Measurements from ENCODE around the gene COQ5. TPM values are rescaled to one million over a fixed set of nuclear protein-coding genes. Genes with fewer than 3 reads are reported as not detected.

The COQ5 gene, protein sequence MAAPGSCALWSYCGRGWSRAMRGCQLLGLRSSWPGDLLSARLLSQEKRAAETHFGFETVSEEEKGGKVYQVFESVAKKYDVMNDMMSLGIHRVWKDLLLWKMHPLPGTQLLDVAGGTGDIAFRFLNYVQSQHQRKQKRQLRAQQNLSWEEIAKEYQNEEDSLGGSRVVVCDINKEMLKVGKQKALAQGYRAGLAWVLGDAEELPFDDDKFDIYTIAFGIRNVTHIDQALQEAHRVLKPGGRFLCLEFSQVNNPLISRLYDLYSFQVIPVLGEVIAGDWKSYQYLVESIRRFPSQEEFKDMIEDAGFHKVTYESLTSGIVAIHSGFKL
- total RNA-seq: 24.6 and 27.4 TPM in 2 replicates

DNA sequence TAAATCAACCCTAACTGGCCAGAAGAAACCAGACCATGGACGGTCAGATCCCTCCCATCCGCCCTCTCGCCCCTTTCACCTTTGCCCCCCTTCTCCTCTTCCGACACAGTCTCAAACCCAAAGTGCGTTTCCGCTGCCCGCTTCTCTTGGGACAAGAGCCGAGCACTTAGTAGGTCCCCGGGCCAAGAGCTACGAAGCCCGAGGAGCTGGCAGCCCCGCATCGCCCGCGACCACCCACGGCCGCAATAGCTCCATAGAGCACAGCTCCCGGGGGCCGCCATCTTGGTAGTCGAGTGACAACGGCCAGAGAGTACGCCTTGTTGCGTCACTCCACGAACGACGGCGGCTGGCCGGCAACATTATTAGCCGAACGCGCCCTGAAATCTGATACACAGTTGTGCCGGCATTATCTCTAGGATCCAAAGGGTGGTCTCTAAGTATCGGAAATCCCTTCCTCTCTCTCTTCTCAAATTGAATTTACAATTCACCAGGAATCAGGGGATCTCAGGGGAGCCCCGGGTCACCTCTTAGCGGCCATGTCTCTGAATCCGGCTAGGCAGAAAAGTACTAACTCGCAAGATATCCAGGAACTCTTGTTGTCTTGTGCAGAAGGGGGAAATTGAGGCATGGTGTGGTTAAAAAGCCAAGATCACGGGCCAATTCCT is at the start of gene COQ5:
Gene COQ5, minus strand, starts transcription at position 298 of the 665 bp plus-strand sequence. Its CDS starts 17 bp downstream, at position 281.

DNA sequence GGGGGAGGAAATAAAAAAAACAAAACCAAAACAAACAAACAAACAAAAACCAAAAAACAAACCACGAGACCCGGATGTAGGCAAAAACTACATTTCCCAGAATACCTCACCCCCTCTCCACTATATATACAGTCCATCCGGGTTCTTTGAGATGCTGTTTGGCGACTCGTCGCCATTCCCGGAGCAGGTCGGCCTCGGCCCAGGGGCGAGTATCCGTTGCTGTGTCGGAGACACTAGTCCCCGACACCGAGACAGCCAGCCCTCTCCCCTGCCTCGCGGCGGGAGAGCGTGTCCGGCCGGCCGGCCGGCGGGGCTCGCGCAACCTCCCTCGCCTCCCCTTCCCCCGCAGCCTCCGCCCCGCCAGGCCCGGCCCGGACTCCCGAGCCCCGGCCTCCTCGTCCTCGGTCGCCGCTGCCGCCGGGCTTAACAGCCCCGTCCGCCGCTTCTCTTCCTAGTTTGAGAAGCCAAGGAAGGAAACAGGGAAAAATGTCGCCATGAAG is 5.3 kb upstream of the COQ5 start, which contains the start of gene RNF10:
Gene RNF10, plus strand, starts transcription at position 154 of the 500 bp plus-strand sequence. CDS start 456 bp downstream, outside the sequence.

DNA sequence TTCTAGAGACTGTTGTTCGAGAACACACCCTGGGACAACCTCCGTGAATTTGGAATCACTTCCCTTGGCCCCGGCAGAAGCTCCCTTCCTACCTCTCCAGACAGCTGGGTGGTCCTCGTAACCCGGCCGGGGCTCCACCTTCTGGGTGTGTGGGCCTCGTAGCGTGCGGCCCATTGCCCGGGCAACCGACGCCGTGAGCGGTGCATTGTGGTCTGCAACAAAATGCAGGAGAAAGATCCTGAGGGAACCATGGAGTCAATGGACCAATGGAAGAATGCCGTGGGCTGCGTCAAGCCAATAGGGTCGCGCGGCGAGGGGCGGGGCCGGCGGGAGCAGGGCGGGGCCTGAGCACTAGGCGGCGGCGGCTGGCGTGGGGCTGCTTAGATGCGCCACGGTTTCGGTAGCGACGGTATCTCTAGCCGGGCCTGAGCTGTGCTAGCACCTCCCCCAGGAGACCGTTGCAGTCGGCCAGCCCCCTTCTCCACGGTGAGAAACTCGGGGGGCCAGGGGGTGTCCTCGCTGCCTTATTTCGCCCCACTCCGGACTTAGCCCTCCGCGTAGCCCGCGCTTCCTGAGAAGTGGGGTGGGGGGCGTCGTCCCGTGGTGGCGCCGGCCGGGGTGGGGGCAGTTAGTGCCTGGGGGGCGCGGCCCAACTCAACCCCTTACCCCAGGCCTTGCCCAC is 33.1 kb downstream of the COQ5 start, which contains the start of gene DYNLL1:
Gene DYNLL1, plus strand, starts transcription at position 383 of the 682 bp plus-strand sequence. CDS start 309 bp downstream, outside the sequence.

DNA sequence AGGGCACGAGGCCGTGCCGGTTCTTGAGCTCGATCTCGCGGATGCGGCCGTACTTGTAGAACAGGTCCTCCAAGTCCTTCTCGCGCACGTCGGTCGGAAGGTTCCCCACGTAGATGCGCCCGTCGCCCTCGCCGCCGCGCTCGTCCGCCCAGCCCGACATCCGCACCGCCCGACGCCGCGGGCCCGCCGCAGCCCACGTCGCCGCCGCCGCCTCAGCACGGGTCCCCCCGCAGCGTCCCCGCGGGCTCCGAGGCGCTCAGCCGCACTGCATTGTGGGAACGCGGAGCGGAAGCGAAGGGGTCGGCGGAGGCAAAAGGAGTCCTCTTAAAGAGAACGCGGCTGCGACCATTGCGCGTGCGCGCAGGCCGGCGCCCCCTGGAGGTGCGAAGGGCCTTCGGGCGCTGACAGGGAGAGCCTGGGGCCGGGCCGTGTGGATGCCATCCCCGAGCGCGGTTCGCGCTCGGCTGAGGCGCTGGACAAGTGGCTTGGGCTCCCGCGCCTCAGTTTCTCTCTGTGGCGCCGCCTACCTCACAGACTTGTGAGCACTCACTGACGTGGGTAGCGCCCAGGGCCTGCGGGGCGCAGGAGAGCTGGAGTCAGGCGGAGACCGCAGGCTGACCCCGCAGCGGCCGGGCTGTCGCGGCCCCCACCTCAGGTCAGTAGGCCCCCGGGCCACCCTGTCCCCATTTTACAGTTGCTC is 59.4 kb downstream of the COQ5 start, which contains the start of gene SRSF9:
Gene SRSF9, minus strand, starts transcription at position 299 of the 700 bp plus-strand sequence. Its CDS starts 139 bp downstream, at position 160.

Other genes starting within 250 kb of the COQ5 start
- under 0.01 TPM in 2 replicates for gene RNU4-2, start 237.3 kb downstream of the COQ5 start, total RNA-seq
- under 0.01 TPM in 2 replicates for gene RNU4-1, start 235.9 kb downstream of the COQ5 start, total RNA-seq
- 0.35 and 2.0 TPM in 2 replicates for gene SIRT4, start 226.8 kb downstream of the COQ5 start, total RNA-seq
- not detected in 2 replicates for gene PLA2G1B, start 201.4 kb downstream of the COQ5 start, total RNA-seq
- not detected in 2 replicates for gene MSI1, start 160.0 kb downstream of the COQ5 start, total RNA-seq
- gene COX6A1, start 91.0 kb downstream of the COQ5 start, total RNA-seq: 360 and 401 TPM in 2 replicates
- gene TRIAP1, start 82.8 kb downstream of the COQ5 start, total RNA-seq: 36.3 and 41.5 TPM in 2 replicates
- gene GATC, start 82.7 kb downstream of the COQ5 start, total RNA-seq: 16.3 and 19.2 TPM in 2 replicates
- gene SRSF9, start 59.4 kb downstream of the COQ5 start, total RNA-seq: 56.5 and 77.6 TPM in 2 replicates
- gene DYNLL1, start 33.0 kb downstream of the COQ5 start, total RNA-seq: 221 and 450 TPM in 2 replicates
- 115 and 123 TPM in 2 replicates for gene RNF10, start 5.2 kb upstream of the COQ5 start, total RNA-seq
- gene POP5, start 52.2 kb upstream of the COQ5 start, total RNA-seq: 26.3 and 29.8 TPM in 2 replicates
- 0.82 and 4.2 TPM in 2 replicates for gene CABP1, start 111.5 kb upstream of the COQ5 start, total RNA-seq
- 52.5 and 61.4 TPM in 2 replicates for gene MLEC, start 158.0 kb upstream of the COQ5 start, total RNA-seq
- 16.8 and 19.5 TPM in 2 replicates for gene UNC119B, start 181.3 kb upstream of the COQ5 start, total RNA-seq
- gene ACADS, start 196.7 kb upstream of the COQ5 start, total RNA-seq: 13.9 and 15.2 TPM in 2 replicates

Data from pericardium fibroblast (primary cell).